K562 (cell line): Measurements from ENCODE around the gene RPL22. TPM values are rescaled to one million over a fixed set of nuclear protein-coding genes. Genes with fewer than 3 reads are reported as not detected.
A peak's percentile ranks its signal among the peaks of the same experiment; 100 is the strongest.

Source experiments
- ATAC-seq: fragments of 200-7000 bp; cut with Tn5 transposase; 3 replicates; pipeline ENCODE4 v1.9.1; 2020; ENCODE audit warnings: moderate library complexity
- BruUV-seq: library from RNA; stranded (reverse); fragments of 400-500 nt; replicated peaks from 2 replicates; lab custom pipeline; 2021; lab: Mats Ljungman, UMichigan
- CTCF ChIA-PET: fragments of 300-600 bp; formaldehyde crosslinking; extraction: SDS; loops from one replicate; lab custom pipeline; 2021; ENCODE audit warnings: low intra/inter-chr PET ratio; lab: Yijun Ruan, JAX
- POLR2A ChIA-PET: fragments of 300-600, 350-650 bp; sonication (Branson Sonifier 250); formaldehyde crosslinking; extraction: SDS; loops from one replicate; lab custom pipeline; 2021; ENCODE audit warnings: antibody characterized with exemption, inconsistent platforms; lab: Yijun Ruan, JAX
- DNase-seq, 4 experiments: peaks; one replicate each; pipeline versions ENCODE4 v3.0.0 to v3.0.0-alpha.2; 2011 to 2018; ENCODE audit warnings: low spot score in 3 of 4, mixed read lengths in 3 of 4; ENCODE audit errors: extremely low read depth in 1 of 4
- FAIRE-seq: peaks from 2 replicates; lab custom pipeline; 2011; peaks lifted over from hg19 to GRCh38; lab: Jason Lieb, UNC
- H2AFZ ChIP-seq: 2 replicates; pipeline ENCODE4 v1.6.0; 2011; ENCODE audit warnings: low read depth, low read length, control low read depth, inconsistent platforms
- H3K27ac ChIP-seq: fragments of 200-600 bp; 3 replicates; pipeline ENCODE4 v1.8.0; 2011; ENCODE audit warnings: low read depth, mild to moderate bottlenecking, control low read depth, inconsistent platforms, low read length, moderate library complexity, mixed read lengths; ENCODE audit errors: extremely low read depth
- H3K27me3 ChIP-seq, 2 experiments: fragments of 300-600 bp in 1 of 2; 2 replicates in 1 of 2; 3 replicates in 1 of 2; pipeline versions ENCODE4 v1.6.0 to v1.8.0; 2011; ENCODE audit warnings: inconsistent platforms in 2 of 2, low read length in 2 of 2, mild to moderate bottlenecking in 1 of 2, mixed read lengths in 1 of 2, moderate library complexity in 1 of 2; ENCODE audit not compliant: control insufficient read depth in 2 of 2, insufficient read depth in 2 of 2
- H3K36me3 ChIP-seq: fragments of 300-600 bp; 3 replicates; pipeline ENCODE4 v1.8.0; 2011; ENCODE audit warnings: mild to moderate bottlenecking, low read length, inconsistent platforms; ENCODE audit not compliant: control insufficient read depth, insufficient read depth
- H3K4me1 ChIP-seq, 2 experiments: fragments of 200-600 bp in 1 of 2; replicated peaks in 1 of 2; 2 replicates in 1 of 2; 3 replicates in 1 of 2; pipeline versions ENCODE4 v1.5.1 to v1.8.0; 2011; ENCODE audit warnings: inconsistent platforms in 2 of 2, low read length in 2 of 2, mild to moderate bottlenecking in 1 of 2, mixed read lengths in 1 of 2, moderate library complexity in 1 of 2; ENCODE audit not compliant: control insufficient read depth in 2 of 2, insufficient read depth in 2 of 2
- H3K4me2 ChIP-seq: 2 replicates; pipeline ENCODE4 v1.6.1; 2011; ENCODE audit warnings: low read length, control low read depth, inconsistent platforms, mixed read lengths; ENCODE audit not compliant: insufficient read depth
- H3K4me3 ChIP-seq: fragments of 200-600 bp; sonication (generic), shearing (Covaris generic); 2 replicates; pipeline ENCODE4 v1.5.1; 2016; ENCODE audit warnings: control low read depth, inconsistent platforms
- H3K79me2 ChIP-seq: fragments of 200-600 bp; 3 replicates; pipeline ENCODE4 v1.8.0; 2011; ENCODE audit warnings: low read length, inconsistent platforms; ENCODE audit not compliant: control insufficient read depth, insufficient read depth
- H3K9ac ChIP-seq, 2 experiments: 2 replicates each; pipeline versions ENCODE4 v1.6.0 to v1.6.1; 2011; ENCODE audit warnings: low read depth in 2 of 2, low read length in 2 of 2, control low read depth in 1 of 2, inconsistent platforms in 1 of 2, mild to moderate bottlenecking in 1 of 2, mixed read lengths in 1 of 2; ENCODE audit not compliant: insufficient read depth in 1 of 2
- H3K9me1 ChIP-seq: one replicate; pipeline ENCODE4 v1.6.0; 2011; ENCODE audit warnings: inconsistent platforms, mild to moderate bottlenecking, low read length, moderate library complexity; ENCODE audit not compliant: control insufficient read depth, insufficient read depth
- H3K9me3 ChIP-seq: replicated peaks from 2 replicates; pipeline ENCODE4 v1.5.1; 2011; ENCODE audit warnings: low read depth, low read length, inconsistent platforms; ENCODE audit not compliant: control insufficient read depth, insufficient read depth
- H4K20me1 ChIP-seq: replicated peaks from 2 replicates; pipeline ENCODE4 v1.6.1; 2011; ENCODE audit warnings: low read length, inconsistent platforms, mixed read lengths; ENCODE audit not compliant: control insufficient read depth, insufficient read depth
- HDGF ChIP-seq: fragments of 450-650 bp; IDR thresholded peaks from 2 replicates; pipeline ENCODE4 v1.6.1; 2016
- JUND ChIP-seq, 2 experiments: IDR thresholded peaks; 2 replicates in 1 of 2; 3 replicates in 1 of 2; pipeline ENCODE4 v1.6.1; 2011; ENCODE audit warnings: borderline replicate concordance in 2 of 2, low read depth in 2 of 2, low read length in 2 of 2, improper control_type of control experiment in 1 of 2, missing biosample characterization in 1 of 2, missing genetic modification characterization in 1 of 2, missing genetic modification reagents in 1 of 2
- LARP7 ChIP-seq: fragments of 450-650 bp; IDR thresholded peaks from 2 replicates; pipeline ENCODE4 v1.6.1; 2016
- MTA3 ChIP-seq: fragments of 450-650 bp; formaldehyde crosslinking; IDR thresholded peaks from 2 replicates; pipeline ENCODE4 v1.6.1; 2017; ENCODE audit warnings: mild to moderate bottlenecking, borderline replicate concordance
- SMAD2 ChIP-seq: fragments of 150-350 bp; IDR thresholded peaks from 2 replicates; pipeline ENCODE4 v1.6.1; 2014; ENCODE audit warnings: low read depth, mild to moderate bottlenecking, low read length
- SP2 ChIP-seq: IDR thresholded peaks from 2 replicates; pipeline ENCODE4 v1.6.1; 2011; ENCODE audit warnings: mild to moderate bottlenecking, low read depth, low read length, moderate library complexity; ENCODE audit not compliant: poor library complexity, severe bottlenecking; ENCODE audit errors: extremely low read depth
- ZFP36 ChIP-seq: fragments of 150-350 bp; IDR thresholded peaks from 2 replicates; pipeline ENCODE4 v1.6.1; 2018; ENCODE audit warnings: low read length, low read depth; ENCODE audit not compliant: partially characterized antibody
- ZNF263 ChIP-seq: sonication (generic); formaldehyde crosslinking; IDR thresholded peaks from 2 replicates; pipeline ENCODE4 v1.8.0; 2022; ENCODE audit warnings: mild to moderate bottlenecking, missing genetic modification reagents, borderline replicate concordance
- WGBS: fragments of 100-300 bp; shearing (Covaris generic); methylation state at CpG from one replicate; pipeline ENCODE4 v1.1.6; 2016; ENCODE audit warnings: low coverage, mixed read lengths; ENCODE audit not compliant: insufficient coverage; ENCODE audit errors: missing lambda C conversion rate; 5-methylcytosine and 5-hydroxymethylcytosine counted together
- in situ Hi-C: fragments of 300-500 bp; cut with MboI; formaldehyde crosslinking; loops from 4 replicates; pipeline ENCODE4 v1.15.0; 2018; ENCODE audit warnings: inconsistent platforms, mixed read lengths
- intact Hi-C: fragments of 100-400 bp; cut with micrococcal nuclease; formaldehyde crosslinking; loops from 2 replicates; pipeline ENCODE4 v1.14.2; 2022
- polyA plus RNA-seq, 8 experiments: library from polyadenylated mRNA; depleted of rRNA in 4 of 8; stranded (reverse) in 5 of 8; unstranded in 3 of 8; fragments of >200 nt; fragmentation: Nextera tagmentation in 2 of 8; fragmentation: Illumina TruSeq in 1 of 8; extraction: Ambion mirVana in 2 of 8; extraction: Trizol in 1 of 8; gene quantifications; 2 replicates each; pipeline versions ENCODE4 v1.2.1 to v1.2.3, GENCODE V29; 2011 to 2014; ENCODE audit warnings: inconsistent platforms in 1 of 8, missing spikeins in 1 of 8
- total RNA-seq, 7 experiments: library from RNA; depleted of rRNA in 6 of 7; stranded (reverse); fragments of >200 nt in 6 of 7; fragmentation: Illumina TruSeq in 2 of 7; extraction: Trizol in 2 of 7; gene quantifications; 2 replicates each; pipeline versions ENCODE4 v1.2.1 to v1.2.3, GENCODE V29; 2011 to 2021; ENCODE audit warnings: low replicate concordance in 1 of 7

Gene RPL22
- total and polyA plus RNA-seq, 9 of the 15 experiments (the other 6 are each of a cell fraction or from before 2014, with no cell fraction given) = 467 to 1,165 (median 607) TPM

DNA sequence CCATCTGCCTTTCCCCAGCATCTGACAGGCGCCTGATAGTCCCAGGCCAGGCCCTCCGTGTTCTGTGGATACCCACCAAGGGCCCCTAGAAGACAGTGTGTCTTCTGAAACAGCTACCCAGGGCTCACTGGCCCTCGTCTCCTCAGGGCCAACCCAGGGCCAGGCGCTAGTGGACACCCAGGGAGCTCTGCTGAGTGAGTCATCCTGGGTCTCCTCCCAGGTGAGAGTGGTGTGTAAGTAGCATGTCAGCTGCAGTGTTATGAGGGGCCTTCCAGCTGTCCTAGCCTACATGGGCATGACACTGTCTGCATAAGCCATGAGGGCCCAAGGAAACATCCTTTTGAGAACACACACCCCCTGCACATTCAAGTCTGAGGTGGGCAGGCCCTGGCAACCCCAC is 56.0 kb downstream of the RPL22 start:
- in situ Hi-C loops = no loop called here
- Histone ChIP-seq H3K9ac (no peak overlapping the region), H2AFZ (no peak overlapping the region), H3K4me2 (no peak overlapping the region), H3K4me3 (no peak overlapping the region), H3K9me3 (no peaks in the 10 kb centered on the region), H3K27ac (no peak overlapping the region), H3K79me2 (no peaks in the 10 kb centered on the region), H3K36me3 (no peaks in the 10 kb centered on the region), H4K20me1 (peaks cover 55% of the 10 kb centered on the region), H3K9me1 (peaks cover 5% of the 10 kb centered on the region), H3K4me1 (peaks cover 2 to 22% of the 10 kb centered on the region in 2 experiments; a peak in 2 of 5 replicates), H3K27me3 (peaks cover 60 to 89% of the 10 kb centered on the region in 2 experiments)
- FAIRE-seq (no peak), ATAC-seq (peak; percentile 8), DNase-seq (no peak)
- POLR2A ChIA-PET = interaction anchor here (0.5 to 0.6 kb wide), 2 partner anchors 17 to 196 kb away, joined by 3 read pairs; no protein-coding TSS in a partner anchor
- 0% methylated on average over 4 of the region's 4 CpGs for WGBS
- CTCF ChIA-PET = no interaction called here
- intact Hi-C loops = no loop called here
- TF ChIP-seq LARP7 = no peak
- no peak for TF ChIP-seq SMAD2
- TF ChIP-seq JUND (IDR thresholded peaks at IDR 0.05; ENCODE audit: borderline replicate concordance, low read depth, low read length) = peak; percentile 31; the same call in 1 of the 2 replicates
- TF ChIP-seq JUND (tag; IDR thresholded peaks at IDR 0.05; ENCODE audit: borderline replicate concordance, low read depth, low read length) = no peak
- BruUV-seq = no TSS peak

DNA sequence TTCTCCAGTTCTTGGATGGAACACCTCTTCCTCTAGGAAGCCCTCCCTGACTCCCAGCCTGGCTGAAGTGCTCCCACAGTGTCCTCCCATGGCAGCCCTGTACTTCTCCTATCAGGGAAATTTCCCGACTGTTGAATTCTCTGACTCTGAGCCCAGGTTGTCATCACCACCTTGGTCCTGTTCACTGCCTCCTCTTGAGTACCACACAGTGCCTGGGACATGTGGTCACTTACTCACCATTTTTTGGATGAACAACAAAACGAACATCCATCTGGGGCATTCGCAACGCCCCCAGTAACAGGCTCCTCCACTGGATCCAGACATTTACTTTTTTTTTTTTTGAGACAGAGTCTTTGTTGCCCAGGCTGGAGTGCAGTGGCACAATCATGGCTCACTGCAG is 56.7 kb downstream of the RPL22 start:
- Histone ChIP-seq H3K4me3 (no peak overlapping the region), H3K4me1 (peaks cover 0 to 18% of the 10 kb centered on the region in 2 experiments; a peak in 1 of 5 replicates), H4K20me1 (peaks cover 48% of the 10 kb centered on the region), H3K4me2 (no peak overlapping the region), H3K27ac (no peak overlapping the region), H2AFZ (no peak overlapping the region), H3K9me3 (no peaks in the 10 kb centered on the region), H3K9me1 (no peaks in the 10 kb centered on the region), H3K27me3 (peaks cover 63 to 89% of the 10 kb centered on the region in 2 experiments), H3K79me2 (no peaks in the 10 kb centered on the region), H3K9ac (no peak overlapping the region), H3K36me3 (no peaks in the 10 kb centered on the region)
- WGBS = 6% methylated on average over 4 of the region's 4 CpGs
- in situ Hi-C loops = no loop called here
- ChIA-PET CTCF (no interaction called here), POLR2A (no interaction called here)
- intact Hi-C loops = no loop called here
- no TSS peak for BruUV-seq
- DNase-seq (no peak), ATAC-seq (no peak), FAIRE-seq (no peak)
- TF ChIP-seq MTA3 (no peak), ZFP36 (peak; percentile 48), HDGF (no peak), LARP7 (no peak), SP2 (no peak), ZNF263 (CRISPR knock-in tag) (peak; percentile 74)
